Breast epithelium (tissue), 4 donors: Measurements from ENCODE around the gene KCNK17. TPM values are rescaled to one million over a fixed set of nuclear protein-coding genes. Genes with fewer than 3 reads are reported as not detected.

ENCODE experiments used
- DNase-seq, 2 donors: peaks; one replicate each; pipeline ENCODE4 v3.0.0-alpha.2; 2019; ENCODE audit warnings: low spot score in 2 of 2
- H3K27ac ChIP-seq, 2 donors: fragments of 200-600 bp; sonication (generic) in 1 of 2; one replicate each; pipeline ENCODE4 v1.5.1; 2016 to 2019; ENCODE audit warnings: mild to moderate bottlenecking in 1 of 2
- H3K27me3 ChIP-seq, 2 donors: fragments of 200-600 bp; sonication (generic) in 1 of 2; one replicate each; pipeline versions ENCODE4 v1.5.1 to v1.6.0; 2017 to 2019; ENCODE audit warnings: control low read depth in 1 of 2, mild to moderate bottlenecking in 1 of 2
- H3K36me3 ChIP-seq: fragments of 200-600 bp; one replicate; pipeline ENCODE4 v1.5.1; 2019
- H3K4me1 ChIP-seq, 2 donors: fragments of 200-600 bp; sonication (generic); one replicate each; pipeline ENCODE4 v1.5.1; 2016 to 2019; ENCODE audit warnings: control low read depth in 1 of 2
- H3K4me3 ChIP-seq, 3 donors: fragments of 200-600 bp; sonication (generic); 1 replicate in 2 of 3; 2 replicates in 1 of 3; pipeline ENCODE4 v1.5.1; 2016 to 2019; ENCODE audit warnings: mild to moderate bottlenecking in 3 of 3, moderate library complexity in 2 of 3
- H3K9me3 ChIP-seq, 2 donors: fragments of 200-600 bp; sonication (generic) in 1 of 2; one replicate each; pipeline ENCODE4 v1.5.1; 2016 to 2019; ENCODE audit warnings: control low read depth in 1 of 2
- POLR2A ChIP-seq: fragments of 450-650 bp; IDR thresholded peaks from one replicate; pipeline ENCODE4 v1.6.1; 2016; ENCODE audit warnings: antibody characterized with exemption, mild to moderate bottlenecking, moderate library complexity
- POLR2AphosphoS5 ChIP-seq, 3 donors: sonication (generic); formaldehyde crosslinking; IDR thresholded peaks; one replicate each; pipeline ENCODE4 v1.6.1; 2017; ENCODE audit warnings: antibody characterized with exemption in 3 of 3
- intact Hi-C: fragments of 100-400 bp; cut with DNase I; formaldehyde crosslinking; loops from one replicate; pipeline ENCODE4 v1.15.1; 2023; ENCODE audit warnings: low total_unique reads
- total RNA-seq, 3 donors: library from RNA; depleted of rRNA; stranded (reverse); fragments of >200 nt; gene quantifications; one replicate each; pipeline ENCODE4 v1.1.0, GENCODE V29; 2016
- TF ChIP-seq, protein P1 (sequence below), 3 donors: fragments of 450-650 bp; IDR thresholded peaks; one replicate each; pipeline ENCODE4 v1.5.1; 2016 to 2017; ENCODE audit warnings: antibody characterized with exemption in 3 of 3, mild to moderate bottlenecking in 3 of 3, moderate library complexity in 3 of 3

Gene KCNK17
- total RNA-seq, 3 donors from 2014 or later, result 0.16 to 3.2 (median 0.33) TPM

DNA sequence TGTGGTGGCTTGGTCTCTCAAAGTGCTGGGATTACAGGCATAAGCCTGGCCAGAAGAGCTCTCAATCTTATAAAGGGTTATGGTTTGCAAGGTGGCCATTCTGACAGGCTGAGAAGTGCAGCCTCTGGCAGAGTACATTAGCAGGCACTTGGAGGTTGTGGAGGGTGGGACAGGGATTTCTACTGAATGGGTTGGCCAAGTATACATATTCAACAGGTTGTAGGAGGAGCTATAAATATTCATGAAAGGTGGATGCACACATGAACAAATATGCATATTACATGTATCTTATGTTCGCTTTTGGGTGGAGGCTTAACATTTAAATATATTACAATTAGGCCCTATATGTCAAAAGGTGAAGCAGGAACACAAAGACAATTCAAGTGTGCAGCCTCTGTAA lies 64.9 kb downstream of the KCNK17 start:
- TF ChIP-seq POLR2AphosphoS5 (IDR thresholded peaks at IDR 0.05) (no peak), POLR2A (no peak)
- TF ChIP-seq, protein P1, sequence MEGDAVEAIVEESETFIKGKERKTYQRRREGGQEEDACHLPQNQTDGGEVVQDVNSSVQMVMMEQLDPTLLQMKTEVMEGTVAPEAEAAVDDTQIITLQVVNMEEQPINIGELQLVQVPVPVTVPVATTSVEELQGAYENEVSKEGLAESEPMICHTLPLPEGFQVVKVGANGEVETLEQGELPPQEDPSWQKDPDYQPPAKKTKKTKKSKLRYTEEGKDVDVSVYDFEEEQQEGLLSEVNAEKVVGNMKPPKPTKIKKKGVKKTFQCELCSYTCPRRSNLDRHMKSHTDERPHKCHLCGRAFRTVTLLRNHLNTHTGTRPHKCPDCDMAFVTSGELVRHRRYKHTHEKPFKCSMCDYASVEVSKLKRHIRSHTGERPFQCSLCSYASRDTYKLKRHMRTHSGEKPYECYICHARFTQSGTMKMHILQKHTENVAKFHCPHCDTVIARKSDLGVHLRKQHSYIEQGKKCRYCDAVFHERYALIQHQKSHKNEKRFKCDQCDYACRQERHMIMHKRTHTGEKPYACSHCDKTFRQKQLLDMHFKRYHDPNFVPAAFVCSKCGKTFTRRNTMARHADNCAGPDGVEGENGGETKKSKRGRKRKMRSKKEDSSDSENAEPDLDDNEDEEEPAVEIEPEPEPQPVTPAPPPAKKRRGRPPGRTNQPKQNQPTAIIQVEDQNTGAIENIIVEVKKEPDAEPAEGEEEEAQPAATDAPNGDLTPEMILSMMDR (IDR thresholded peaks at IDR 0.05), result no peak
- H3K4me3 ChIP-seq, result no peak overlapping the region
- no peaks in the 10 kb centered on the region for H3K36me3 ChIP-seq
- H3K4me1 ChIP-seq, result no peaks in the 10 kb centered on the region
- no peaks in the 10 kb centered on the region for H3K27me3 ChIP-seq
- no peak overlapping the region for H3K27ac ChIP-seq
- no peak for DNase-seq
- intact Hi-C loops, result no loop called here
- H3K9me3 ChIP-seq, result no peaks in the 10 kb centered on the region

Other genes starting within 250 kb of the KCNK17 start
- gene SAYSD1, start 199.2 kb downstream of the KCNK17 start, total RNA-seq, result 10 to 100 TPM; 21.3 to 35.3 (median 21.8) TPM
- gene KCNK5, start 84.9 kb downstream of the KCNK17 start, total RNA-seq, result 10 to 100 TPM in 1 of 3 donors, 1 to 10 TPM in 2; 1.8 to 20.6 (median 4.3) TPM
- gene KCNK16, start 8.3 kb upstream of the KCNK17 start, total RNA-seq, result not detected